ENCODE measurements around the gene GBA2. TPM values are rescaled to one million over a fixed set of nuclear protein-coding genes. Genes with fewer than 3 reads are reported as not detected.

Gene GBA2
- 44.8 and 74.5 TPM in 2 replicates for total RNA-seq (ENCODE audit: low replicate concordance)

GRCh38 chr9:35748858-35749514, at the start of gene GBA2, which contains the start of gene RGP1:
Gene GBA2 (minus strand): TSS chr9:35749228. CDS start chr9:35748704, 524 bp downstream.
Gene RGP1 (plus strand): TSS chr9:35749287. CDS start chr9:35749756, 469 bp downstream.
- DNase-seq (ENCODE audit: low spot score) = peak; percentile 89
- Mint-ChIP-seq H3K9me3 (no peaks in the 10 kb centered on the region), H3K27me3 (ENCODE audit: insufficient read depth, low read depth) (peaks cover 3% of the 10 kb centered on the region), H3K36me3 (peaks cover 30% of the 10 kb centered on the region), H3K4me3 (peak within 1 kb of the TSS; percentile 96), H3K27ac (peak within 1 kb of the TSS; percentile 78), H3K4me1 (peaks cover 30% of the 10 kb centered on the region)
- no peaks in the 10 kb centered on the region for H3K9me3 ChIP-seq (ENCODE audit: low read depth)
- H2AFZ ChIP-seq (replicated peaks) = peak within 1 kb of the TSS; percentile 97
- H3K36me3 ChIP-seq = no peaks in the 10 kb centered on the region
- H3F3A ChIP-seq (ENCODE audit: low read depth) = peaks cover 10% of the 10 kb centered on the region
- peaks cover 21% of the 10 kb centered on the region for H3K4me1 ChIP-seq
- peaks cover 64% of the 10 kb centered on the region for H3K79me2 ChIP-seq (ENCODE audit: low read depth)
- peak within 1 kb of the TSS; percentile 98 for H3K4me2 ChIP-seq
- peak within 1 kb of the TSS; percentile 75 for H3K4me3 ChIP-seq
- H3K27ac ChIP-seq = peak within 1 kb of the TSS; percentile 18
- TF ChIP-seq EZH2 (IDR thresholded peaks at IDR 0.05) (no peak), EZH2phosphoT487 (IDR thresholded peaks at IDR 0.05) (no peak), CTCF (IDR thresholded peaks at IDR 0.05) (no peak)
- peaks cover 42% of the 10 kb centered on the region for H4K20me1 ChIP-seq (ENCODE audit: low read depth)
- H3K27me3 ChIP-seq = no peaks in the 10 kb centered on the region
- peak within 1 kb of the TSS; percentile 70 for H3K9ac ChIP-seq

- Histone ChIP-seq H3K9ac (no peak overlapping the region), H2AFZ (replicated peaks) (no peak overlapping the region), H3K36me3 (no peaks in the 10 kb centered on the region), H3K4me1 (no peaks in the 10 kb centered on the region), H3K27me3 (no peaks in the 10 kb centered on the region), H3K9me3 (ENCODE audit: low read depth) (no peaks in the 10 kb centered on the region), H3F3A (ENCODE audit: low read depth) (no peaks in the 10 kb centered on the region), H3K4me2 (no peak overlapping the region), H4K20me1 (ENCODE audit: low read depth) (no peaks in the 10 kb centered on the region), H3K27ac (no peak overlapping the region), H3K79me2 (ENCODE audit: low read depth) (no peaks in the 10 kb centered on the region), H3K4me3 (no peak overlapping the region)
- Mint-ChIP-seq H3K27ac (no peak overlapping the region), H3K27me3 (ENCODE audit: insufficient read depth, low read depth) (peaks cover 2% of the 10 kb centered on the region), H3K4me3 (no peak overlapping the region), H3K9me3 (no peaks in the 10 kb centered on the region), H3K4me1 (peaks cover 9% of the 10 kb centered on the region), H3K36me3 (peaks cover 5% of the 10 kb centered on the region)
- no peak for DNase-seq (ENCODE audit: low spot score)
- no peak for TF ChIP-seq CTCF (IDR thresholded peaks at IDR 0.05)
- TF ChIP-seq EZH2phosphoT487 (IDR thresholded peaks at IDR 0.05) = no peak
- TF ChIP-seq EZH2 (IDR thresholded peaks at IDR 0.05) = no peak
These were observed 48.5 kb upstream of the GBA2 start for GRCh38 chr9:35797311-35798109.

GRCh38 chr9:35795695-35796094, 46.7 kb upstream of the GBA2 start:
- Histone ChIP-seq H3K27ac (no peak overlapping the region), H3K9ac (no peak overlapping the region), H3K4me3 (no peak overlapping the region), H2AFZ (replicated peaks) (no peak overlapping the region), H3F3A (ENCODE audit: low read depth) (no peaks in the 10 kb centered on the region), H3K79me2 (ENCODE audit: low read depth) (no peaks in the 10 kb centered on the region), H3K36me3 (no peaks in the 10 kb centered on the region), H3K4me2 (no peak overlapping the region), H4K20me1 (ENCODE audit: low read depth) (no peaks in the 10 kb centered on the region), H3K4me1 (peaks cover 4% of the 10 kb centered on the region), H3K9me3 (ENCODE audit: low read depth) (no peaks in the 10 kb centered on the region), H3K27me3 (no peaks in the 10 kb centered on the region)
- no peak for TF ChIP-seq EZH2phosphoT487 (IDR thresholded peaks at IDR 0.05)
- no peak for TF ChIP-seq CTCF (IDR thresholded peaks at IDR 0.05)
- no peak for TF ChIP-seq EZH2 (IDR thresholded peaks at IDR 0.05)
- Mint-ChIP-seq H3K4me3 (no peak overlapping the region), H3K9me3 (no peaks in the 10 kb centered on the region), H3K36me3 (no peaks in the 10 kb centered on the region), H3K4me1 (peaks cover 14% of the 10 kb centered on the region), H3K27ac (no peak overlapping the region), H3K27me3 (ENCODE audit: insufficient read depth, low read depth) (peaks cover 4% of the 10 kb centered on the region)
- DNase-seq (ENCODE audit: low spot score) = no peak
